Ishikawa (cell line): ENCODE data around the gene MMAA.

Source experiments
- CEBPB ChIP-seq: IDR thresholded peaks from 2 replicates; pipeline ENCODE4 v1.6.1; 2012
- EGR1 ChIP-seq: IDR thresholded peaks from 2 replicates; pipeline ENCODE4 v1.6.1; 2012
- EP300 ChIP-seq: IDR thresholded peaks from 2 replicates; pipeline ENCODE4 v1.6.1; 2012; ENCODE audit warnings: borderline replicate concordance
- FOXM1 ChIP-seq: IDR thresholded peaks from 2 replicates; pipeline ENCODE4 v1.6.1; 2012; ENCODE audit warnings: low read depth, borderline replicate concordance
- MAX ChIP-seq: IDR thresholded peaks from 2 replicates; pipeline ENCODE4 v1.6.1; 2012
- RAD21 ChIP-seq: IDR thresholded peaks from 2 replicates; pipeline ENCODE4 v1.6.1; 2012; ENCODE audit warnings: low read depth
- TAF1 ChIP-seq: IDR thresholded peaks from 2 replicates; pipeline ENCODE4 v1.6.1; 2012; ENCODE audit warnings: low read depth, mild to moderate bottlenecking
- TEAD4 ChIP-seq: IDR thresholded peaks from 2 replicates; pipeline ENCODE4 v1.6.1; 2012
- USF1 ChIP-seq: IDR thresholded peaks from 2 replicates; pipeline ENCODE4 v1.6.1; 2012

GRCh38 chr4:145656156-145656555 lies 37.0 kb downstream of the MMAA start:
- TF ChIP-seq MAX (no peak), TEAD4 (no peak), CEBPB (no peak), EGR1 (no peak), USF1 (no peak), EP300 (no peak), FOXM1 (no peak), RAD21 (no peak), TAF1 (no peak)
